RKO (cell line): ENCODE results near the gene CD44.

ENCODE experiments used
- DNase-seq: peaks from one replicate; pipeline ENCODE4 v3.0.0-alpha.2; 2016; ENCODE audit warnings: low spot score

CD44 gene

GRCh38 chr11:35261197-35261596 lies 122.2 kb downstream of the CD44 start:
- DNase-seq: no peak

DNA sequence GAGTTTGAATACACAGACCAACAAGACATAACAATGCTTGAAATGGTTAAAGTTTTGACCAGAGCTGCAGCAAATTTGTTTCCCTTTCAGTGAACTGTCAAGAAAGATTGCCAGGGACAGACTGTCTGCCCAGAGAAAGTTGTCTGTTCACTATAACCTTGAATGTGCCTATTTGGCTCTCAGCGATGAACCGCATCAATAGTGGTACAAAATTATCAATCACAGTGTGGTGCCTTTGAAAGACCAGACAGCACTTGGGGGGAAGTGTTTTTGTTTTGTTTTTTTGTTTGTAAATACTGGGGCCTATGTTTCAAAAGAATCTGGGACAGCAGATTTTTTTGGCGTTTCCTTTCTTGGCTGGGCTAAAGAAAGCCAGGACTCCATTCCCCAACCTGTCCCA lies 123.1 kb downstream of the CD44 start:
- no peak for DNase-seq

DNA sequence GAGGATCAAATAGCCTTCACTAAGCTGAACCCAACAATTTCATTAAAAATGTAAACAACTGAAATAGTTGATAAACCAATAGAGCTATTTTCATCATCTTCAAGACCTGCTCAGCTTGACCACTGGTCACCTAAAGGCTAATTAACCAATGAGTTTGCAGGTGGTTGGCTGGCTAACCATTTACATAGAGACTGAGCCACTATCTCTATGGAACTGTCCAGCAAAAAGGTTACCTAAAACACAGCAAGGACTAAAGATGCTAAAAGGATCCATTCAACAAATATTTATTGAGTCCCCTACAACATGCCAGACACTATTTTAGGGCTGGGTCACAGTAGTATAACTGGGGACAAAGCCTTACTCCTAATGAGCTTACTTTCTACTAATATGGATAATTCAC lies 123.8 kb downstream of the CD44 start:
- DNase-seq: no peak

GRCh38 chr11:35265755-35266454 lies 126.9 kb downstream of the CD44 start:
- no peak for DNase-seq

- DNase-seq: no peak
Measured at GRCh38 chr11:35267504-35267903, 128.5 kb downstream of the CD44 start.

DNA sequence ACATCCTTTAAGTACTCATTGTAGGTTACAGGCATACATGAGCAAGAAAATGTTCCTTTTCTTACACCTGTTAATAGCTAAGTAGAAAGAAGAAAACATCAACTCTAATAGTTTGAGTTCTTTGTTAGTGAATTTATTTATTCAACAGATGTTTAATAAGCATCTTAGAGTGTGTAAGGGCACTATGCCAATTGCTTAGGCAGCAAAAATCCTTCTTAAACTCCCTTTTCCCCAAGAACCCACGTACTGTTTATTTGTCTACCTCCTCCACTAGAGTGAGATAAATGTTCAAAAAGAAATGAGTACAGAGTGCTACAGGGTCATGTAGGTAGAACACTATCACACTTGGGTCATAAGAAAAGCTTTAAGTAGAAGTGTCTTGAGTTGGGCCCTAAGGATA lies 131.4 kb downstream of the CD44 start:
- no peak for DNase-seq

GRCh38 chr11:35271031-35271430 lies 132.1 kb downstream of the CD44 start:
- DNase-seq: no peak

GRCh38 chr11:35272391-35272902 lies 133.5 kb downstream of the CD44 start:
- DNase-seq: no peak

GRCh38 chr11:35274909-35275785 lies 136.2 kb downstream of the CD44 start:
- no peak for DNase-seq

GRCh38 chr11:35275786-35276170 lies 136.8 kb downstream of the CD44 start:
- no peak for DNase-seq

GRCh38 chr11:35276396-35277145 lies 137.6 kb downstream of the CD44 start:
- no peak for DNase-seq

GRCh38 chr11:35277827-35278226 lies 138.9 kb downstream of the CD44 start:
- no peak for DNase-seq

DNA sequence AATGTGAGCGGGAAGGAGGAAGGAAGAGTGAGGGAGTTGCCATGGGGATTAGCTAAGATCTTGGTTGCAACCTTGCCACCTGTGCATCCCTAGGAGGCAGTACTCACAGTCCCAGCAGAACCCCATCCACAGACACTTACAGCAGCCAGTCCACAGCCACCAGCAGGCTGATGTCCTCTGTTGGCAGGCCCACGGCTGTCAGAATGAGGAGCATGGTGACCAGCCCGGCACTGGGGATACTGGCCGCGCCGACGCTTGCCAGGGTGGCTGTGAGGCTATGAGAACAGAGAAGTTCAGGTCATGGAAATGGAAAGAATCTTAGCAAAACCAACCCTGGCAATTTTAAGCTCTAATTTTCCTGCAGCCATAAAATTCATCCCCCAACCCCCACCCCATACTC lies 141.8 kb downstream of the CD44 start:
- no peak for DNase-seq

DNA sequence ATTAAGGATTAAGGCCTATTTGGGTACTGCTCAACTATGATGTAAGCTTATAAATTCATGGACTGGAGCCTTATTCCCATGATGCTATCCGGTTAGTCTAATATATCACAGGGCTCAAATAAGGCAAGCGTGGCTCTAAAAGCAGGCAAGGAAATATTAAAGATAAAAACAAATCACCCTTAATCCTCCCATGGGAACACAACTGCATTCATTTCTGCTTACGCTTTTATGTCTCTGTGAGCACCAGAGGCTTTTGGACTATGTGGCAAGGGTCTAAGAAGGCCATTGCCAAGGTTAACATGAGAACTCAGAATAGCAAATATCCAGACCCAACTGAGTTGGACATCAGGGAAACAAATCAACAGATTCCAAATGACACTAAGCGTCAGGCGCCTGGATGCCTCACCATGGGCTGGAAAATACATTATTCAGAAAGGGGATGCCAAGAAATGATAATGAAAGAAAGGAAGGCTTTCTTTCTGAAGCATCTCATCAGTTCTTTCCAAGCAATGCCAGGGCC lies 142.3 kb downstream of the CD44 start:
- DNase-seq: no peak
